ENCODE data around the gene ABHD16B. TPM values are rescaled to one million over a fixed set of nuclear protein-coding genes. Genes with fewer than 3 reads are reported as not detected.

Gene ABHD16B
- total and polyA plus RNA-seq, 8 donors, result 0.18 TPM; not detected in 7

- Histone ChIP-seq H3K27ac (no peak overlapping the region), H3K9me3 (no peaks in the 10 kb centered on the region), H3K4me3 (no peak overlapping the region), H3K36me3 (no peaks in the 10 kb centered on the region), H3K27me3 (peaks cover 0 to 26% of the 10 kb centered on the region in 2 donors), H3K4me1 (peaks cover 14 to 20% of the 10 kb centered on the region in 2 donors)
- intact Hi-C loops (cut with DNase I), result no loop called here
- no peak for ATAC-seq
- no peak for TF ChIP-seq CTCF (IDR thresholded peaks at IDR 0.05)
- DNase-seq, result no peak
These were observed 23.8 kb upstream of the ABHD16B start for GRCh38 chr20:63837479-63837878.

- Histone ChIP-seq H3K9me3 (no peaks in the 10 kb centered on the region), H3K4me3 (no peak overlapping the region), H3K27me3 (peaks cover 0 to 28% of the 10 kb centered on the region in 2 donors), H3K36me3 (no peaks in the 10 kb centered on the region), H3K4me1 (peaks cover 3 to 14% of the 10 kb centered on the region in 2 donors), H3K27ac (no peak overlapping the region)
- intact Hi-C loops (cut with DNase I), result no loop called here
- ATAC-seq (no peak), DNase-seq (no peak)
- no peak for TF ChIP-seq CTCF (IDR thresholded peaks at IDR 0.05)
These were observed 21.7 kb upstream of the ABHD16B start for GRCh38 chr20:63839620-63840019.

- Histone ChIP-seq H3K9me3 (no peaks in the 10 kb centered on the region), H3K36me3 (no peaks in the 10 kb centered on the region), H3K4me1 (peaks cover 0 to 16% of the 10 kb centered on the region in 2 donors), H3K27me3 (peaks cover 0 to 36% of the 10 kb centered on the region in 2 donors), H3K4me3 (no peak overlapping the region), H3K27ac (no peak overlapping the region)
- ATAC-seq, result no peak
- TF ChIP-seq CTCF (IDR thresholded peaks at IDR 0.05), result no peak
- intact Hi-C loops (cut with DNase I), result no loop called here
- no peak for DNase-seq
These were observed 20.9 kb upstream of the ABHD16B start for GRCh38 chr20:63840405-63840828.

- no peak for DNase-seq
- intact Hi-C loops (cut with DNase I), result no loop called here
- Histone ChIP-seq H3K27ac (no peak overlapping the region), H3K36me3 (no peaks in the 10 kb centered on the region), H3K27me3 (peaks cover 0 to 52% of the 10 kb centered on the region in 2 donors), H3K9me3 (no peaks in the 10 kb centered on the region), H3K4me1 (peaks cover 7 to 25% of the 10 kb centered on the region in 2 donors), H3K4me3 (no peak overlapping the region)
- no peak for TF ChIP-seq CTCF (IDR thresholded peaks at IDR 0.05)
- no peak for ATAC-seq
These were observed 19.0 kb upstream of the ABHD16B start for GRCh38 chr20:63842258-63842657.

GRCh38 chr20:63843222-63843621 is 18.1 kb upstream of the ABHD16B start:
- peaks cover 7 to 35% of the 10 kb centered on the region in 2 donors for H3K4me1 ChIP-seq
- DNase-seq (no peak), ATAC-seq (no peak)
- no peaks in the 10 kb centered on the region for H3K9me3 ChIP-seq
- no peak overlapping the region for H3K27ac ChIP-seq
- H3K4me3 ChIP-seq, result no peak overlapping the region
- peaks cover 0 to 62% of the 10 kb centered on the region in 2 donors for H3K27me3 ChIP-seq
- intact Hi-C loops (cut with DNase I), result no loop called here
- H3K36me3 ChIP-seq, result no peaks in the 10 kb centered on the region
- TF ChIP-seq CTCF (IDR thresholded peaks at IDR 0.05), result no peak

All from left lung (tissue), 10 donors.